Liver (tissue), 9 donors: Measurements from ENCODE around the gene IP6K3. TPM values are rescaled to one million over a fixed set of nuclear protein-coding genes. Genes with fewer than 3 reads are reported as not detected.

Source experiments
- DNase-seq: peaks from one replicate; pipeline ENCODE4 v3.0.0-alpha.2; 2017; ENCODE audit warnings: low spot score
- H3K27ac ChIP-seq, 2 donors: one replicate each; pipeline ENCODE4 v1.7.0; 2013; ENCODE audit warnings: inconsistent platforms in 2 of 2, low read length in 2 of 2, control low read depth in 1 of 2, low read depth in 1 of 2, mild to moderate bottlenecking in 1 of 2
- H3K27me3 ChIP-seq, 4 donors: one replicate each; pipeline versions ENCODE4 v1.6.1 to v1.7.0; 2013; ENCODE audit warnings: low read length in 3 of 4, inconsistent platforms in 1 of 4, mild to moderate bottlenecking in 1 of 4, moderate library complexity in 1 of 4; ENCODE audit not compliant: control insufficient read depth in 4 of 4, insufficient read depth in 4 of 4
- H3K36me3 ChIP-seq, 4 donors: one replicate each; pipeline versions ENCODE4 v1.6.1 to v1.7.0; 2013; ENCODE audit warnings: low read length in 3 of 4, mild to moderate bottlenecking in 3 of 4, low read depth in 1 of 4, moderate library complexity in 1 of 4; ENCODE audit not compliant: control insufficient read depth in 4 of 4, insufficient read depth in 3 of 4
- H3K4me1 ChIP-seq, 4 donors: one replicate each; pipeline versions ENCODE4 v1.6.1 to v1.7.0; 2013; ENCODE audit warnings: low read length in 3 of 4, mild to moderate bottlenecking in 3 of 4, moderate library complexity in 1 of 4; ENCODE audit not compliant: control insufficient read depth in 4 of 4, insufficient read depth in 4 of 4
- H3K4me3 ChIP-seq, 3 donors: one replicate each; pipeline versions ENCODE4 v1.6.1 to v1.7.0; 2013; ENCODE audit warnings: low read length in 3 of 3, control low read depth in 1 of 3, low read depth in 1 of 3, mild to moderate bottlenecking in 1 of 3
- H3K9ac ChIP-seq, 2 donors: one replicate each; pipeline ENCODE4 v1.7.0; 2013; ENCODE audit warnings: low read length in 2 of 2, mild to moderate bottlenecking in 2 of 2, moderate library complexity in 2 of 2, control low read depth in 1 of 2, low read depth in 1 of 2
- H3K9me3 ChIP-seq, 4 donors: one replicate each; pipeline versions ENCODE4 v1.6.1 to v1.7.0; 2013; ENCODE audit warnings: low read length in 3 of 4; ENCODE audit not compliant: control insufficient read depth in 4 of 4
- EGR1 ChIP-seq, 2 donors: IDR thresholded peaks; 2 replicates each; pipeline ENCODE4 v1.6.1; 2016 to 2018; ENCODE audit warnings: antibody characterized with exemption in 2 of 2, low read depth in 2 of 2
- FOXA1 ChIP-seq: IDR thresholded peaks from 2 replicates; pipeline ENCODE4 v1.6.1; 2016; ENCODE audit warnings: antibody characterized with exemption
- FOXA2 ChIP-seq: IDR thresholded peaks from 2 replicates; pipeline ENCODE4 v1.6.1; 2016; ENCODE audit warnings: antibody characterized with exemption
- GABPA ChIP-seq, 2 donors: IDR thresholded peaks in 1 of 2; conservative IDR thresholded peaks in 1 of 2; 2 replicates each; pipeline ENCODE4 v1.6.1; 2016; ENCODE audit warnings: antibody characterized with exemption in 2 of 2, mild to moderate bottlenecking in 1 of 2, moderate library complexity in 1 of 2
- HNF4A ChIP-seq, 2 donors: conservative IDR thresholded peaks; 2 replicates each; pipeline ENCODE4 v1.6.1; 2016; ENCODE audit warnings: antibody characterized with exemption in 2 of 2, mild to moderate bottlenecking in 2 of 2
- HNF4G ChIP-seq: IDR thresholded peaks from 2 replicates; pipeline ENCODE4 v1.6.1; 2016; ENCODE audit warnings: antibody characterized with exemption
- JUND ChIP-seq, 2 donors: IDR thresholded peaks; 2 replicates each; pipeline ENCODE4 v1.6.1; 2016; ENCODE audit warnings: antibody characterized with exemption in 2 of 2
- NR2F2 ChIP-seq: IDR thresholded peaks from 2 replicates; pipeline ENCODE4 v1.6.1; 2016; ENCODE audit warnings: antibody characterized with exemption
- RAD21 ChIP-seq, 2 donors: IDR thresholded peaks; 2 replicates each; pipeline ENCODE4 v1.6.1; 2016; ENCODE audit warnings: antibody characterized with exemption in 2 of 2, mild to moderate bottlenecking in 2 of 2
- RXRA ChIP-seq, 2 donors: IDR thresholded peaks; 2 replicates each; pipeline ENCODE4 v1.6.1; 2017 to 2018; ENCODE audit warnings: antibody characterized with exemption in 2 of 2, mild to moderate bottlenecking in 1 of 2
- SP1 ChIP-seq: IDR thresholded peaks from 2 replicates; pipeline ENCODE4 v1.6.1; 2018; ENCODE audit warnings: antibody characterized with exemption, mild to moderate bottlenecking
- TAF1 ChIP-seq: conservative IDR thresholded peaks from 2 replicates; pipeline ENCODE4 v1.6.1; 2016; ENCODE audit warnings: antibody characterized with exemption, mild to moderate bottlenecking
- YY1 ChIP-seq: IDR thresholded peaks from 2 replicates; pipeline ENCODE4 v1.6.1; 2016; ENCODE audit warnings: antibody characterized with exemption, mild to moderate bottlenecking
- WGBS: extraction: QIAGEN DNeasy Blood & Tissue Kit; methylation state at CpG from one replicate; pipeline ENCODE4 v1.1.7; 2013; 5-methylcytosine and 5-hydroxymethylcytosine counted together
- polyA plus RNA-seq, 2 donors: library from polyadenylated mRNA; stranded (reverse) in 1 of 2; unstranded in 1 of 2; fragments of 200-250 nt in 1 of 2; fragments of >200 nt in 1 of 2; fragmentation: Nextera tagmentation in 1 of 2; extraction: Ambion mirVana in 1 of 2; gene quantifications; one replicate each; pipeline versions ENCODE4 v1.2.1 to v1.2.3, GENCODE V29; 2013 to 2015
- total RNA-seq, 2 donors: library from RNA; depleted of rRNA; stranded (reverse); fragments of >200 nt; gene quantifications; one replicate each; pipeline ENCODE4 v1.2.3, GENCODE V29; 2014
- TF ChIP-seq, protein P1 (sequence below): IDR thresholded peaks from 2 replicates; pipeline ENCODE4 v1.6.1; 2016; ENCODE audit warnings: antibody characterized with exemption
- TF ChIP-seq, protein P2 (sequence below): IDR thresholded peaks from 2 replicates; pipeline ENCODE4 v1.6.1; 2016; ENCODE audit warnings: antibody characterized with exemption
- TF ChIP-seq, protein P3 (sequence below): IDR thresholded peaks from 2 replicates; pipeline ENCODE4 v1.6.1; 2016; ENCODE audit warnings: antibody characterized with exemption, mild to moderate bottlenecking
- TF ChIP-seq, protein P4 (sequence below): IDR thresholded peaks from 2 replicates; pipeline ENCODE4 v1.6.1; 2016; ENCODE audit warnings: antibody characterized with exemption
- TF ChIP-seq, protein P5 (sequence below): fragments of 150-350 bp; IDR thresholded peaks from 2 replicates; pipeline ENCODE4 v1.5.1; 2017; ENCODE audit warnings: improper control_type of control experiment, low read depth, low read length; ENCODE audit not compliant: missing input control
- donor health status: healthy.
- donor health status: healthy.
- donor health status: healthy.
- donor health status: healthy.
- donor health status: healthy.

IP6K3 gene
- total and polyA plus RNA-seq, 4 donors: 1.5 to 12.9 (median 6.7) TPM

DNA sequence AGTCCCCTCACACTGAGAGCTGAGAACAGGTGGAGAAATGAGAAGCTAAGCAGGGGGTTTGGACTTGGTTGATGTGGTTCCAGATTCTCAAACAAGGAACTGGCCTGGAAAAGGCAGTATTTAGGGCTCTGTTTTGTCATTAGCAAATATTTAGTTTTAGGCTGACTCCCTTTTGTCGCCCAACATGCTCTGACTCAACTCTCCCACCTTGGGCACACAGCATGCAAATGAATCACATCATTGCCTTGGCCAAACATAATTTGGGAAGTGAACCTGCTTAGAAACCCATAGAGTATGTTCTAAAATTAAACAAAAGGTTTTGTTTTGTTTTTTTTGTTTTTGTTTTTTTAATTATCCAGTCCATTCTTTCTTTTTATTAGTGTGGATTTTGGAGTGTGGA is 25.7 kb downstream of the IP6K3 start:
- H3K4me1 ChIP-seq: peaks cover 0 to 15% (median 13%) of the 10 kb centered on the region in 4 donors
- no peaks in the 10 kb centered on the region for H3K36me3 ChIP-seq
- TF ChIP-seq, protein P1, sequence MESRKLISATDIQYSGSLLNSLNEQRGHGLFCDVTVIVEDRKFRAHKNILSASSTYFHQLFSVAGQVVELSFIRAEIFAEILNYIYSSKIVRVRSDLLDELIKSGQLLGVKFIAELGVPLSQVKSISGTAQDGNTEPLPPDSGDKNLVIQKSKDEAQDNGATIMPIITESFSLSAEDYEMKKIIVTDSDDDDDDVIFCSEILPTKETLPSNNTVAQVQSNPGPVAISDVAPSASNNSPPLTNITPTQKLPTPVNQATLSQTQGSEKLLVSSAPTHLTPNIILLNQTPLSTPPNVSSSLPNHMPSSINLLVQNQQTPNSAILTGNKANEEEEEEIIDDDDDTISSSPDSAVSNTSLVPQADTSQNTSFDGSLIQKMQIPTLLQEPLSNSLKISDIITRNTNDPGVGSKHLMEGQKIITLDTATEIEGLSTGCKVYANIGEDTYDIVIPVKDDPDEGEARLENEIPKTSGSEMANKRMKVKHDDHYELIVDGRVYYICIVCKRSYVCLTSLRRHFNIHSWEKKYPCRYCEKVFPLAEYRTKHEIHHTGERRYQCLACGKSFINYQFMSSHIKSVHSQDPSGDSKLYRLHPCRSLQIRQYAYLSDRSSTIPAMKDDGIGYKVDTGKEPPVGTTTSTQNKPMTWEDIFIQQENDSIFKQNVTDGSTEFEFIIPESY: no peak
- TF ChIP-seq RXRA (IDR thresholded peaks at IDR 0.05): peak in 1 of 2 donors; percentile 27
- TF ChIP-seq, protein P2, sequence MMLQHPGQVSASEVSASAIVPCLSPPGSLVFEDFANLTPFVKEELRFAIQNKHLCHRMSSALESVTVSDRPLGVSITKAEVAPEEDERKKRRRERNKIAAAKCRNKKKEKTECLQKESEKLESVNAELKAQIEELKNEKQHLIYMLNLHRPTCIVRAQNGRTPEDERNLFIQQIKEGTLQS: no peak
- H3K27ac ChIP-seq: no peak overlapping the region
- no peak overlapping the region for H3K9ac ChIP-seq
- no peak for DNase-seq
- no peaks in the 10 kb centered on the region for H3K9me3 ChIP-seq
- H3K27me3 ChIP-seq: no peaks in the 10 kb centered on the region
- 55% methylated on average over 1 of the region's 1 CpG for WGBS
- no peak overlapping the region for H3K4me3 ChIP-seq

DNA sequence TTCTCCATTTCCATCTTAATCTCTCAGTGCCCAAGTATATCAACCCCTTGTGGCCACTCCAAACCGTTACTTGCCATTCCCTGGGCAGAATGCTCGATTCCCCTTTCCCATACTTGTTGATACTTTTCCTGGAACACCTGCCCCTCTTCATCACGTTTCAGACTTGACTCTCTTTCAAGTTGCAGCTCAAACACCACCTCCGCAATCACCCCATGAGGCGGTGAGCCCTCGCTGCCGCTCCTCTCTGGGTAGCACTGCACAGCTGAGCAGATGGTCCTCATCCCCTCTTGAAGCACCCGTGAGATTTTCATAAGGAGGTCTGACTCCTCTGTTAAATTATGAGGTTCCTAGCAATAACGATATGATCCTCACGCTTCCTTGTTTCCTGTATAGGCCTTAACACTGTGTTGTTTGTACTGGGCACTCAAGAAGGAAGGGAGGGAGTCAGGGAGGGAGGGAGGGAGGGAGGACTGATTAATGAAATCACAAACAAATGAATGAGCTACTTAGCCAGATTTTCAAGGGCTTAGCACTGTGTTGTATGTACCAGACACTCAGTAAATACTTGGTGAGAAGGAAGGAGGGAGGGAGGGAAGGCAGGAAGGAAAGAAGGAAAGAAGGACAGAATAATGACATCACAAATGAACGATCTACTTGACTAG is 27.2 kb downstream of the IP6K3 start:
- Histone ChIP-seq H3K36me3 (no peaks in the 10 kb centered on the region), H3K9ac (no peak overlapping the region), H3K9me3 (no peaks in the 10 kb centered on the region), H3K27ac (no peak overlapping the region), H3K27me3 (no peaks in the 10 kb centered on the region), H3K4me1 (peaks cover 0 to 15% (median 14%) of the 10 kb centered on the region in 4 donors), H3K4me3 (no peak overlapping the region)
- TF ChIP-seq GABPA (IDR thresholded peaks at IDR 0.05 in 1 of 2, conservative IDR thresholded peaks at IDR 0.05 in 1 of 2) (no peak), SP1 (no peak), NR2F2 (no peak), YY1 (no peak), FOXA1 (no peak), TAF1 (no peak), RXRA (IDR thresholded peaks at IDR 0.05) (no peak), HNF4A (conservative IDR thresholded peaks at IDR 0.05) (no peak), HNF4G (no peak), FOXA2 (no peak), RAD21 (IDR thresholded peaks at IDR 0.05) (no peak), EGR1 (IDR thresholded peaks at IDR 0.05; ENCODE audit: low read depth in 2 of 2) (no peak), JUND (IDR thresholded peaks at IDR 0.05) (no peak)
- TF ChIP-seq, protein P1: no peak
- TF ChIP-seq, protein P3, sequence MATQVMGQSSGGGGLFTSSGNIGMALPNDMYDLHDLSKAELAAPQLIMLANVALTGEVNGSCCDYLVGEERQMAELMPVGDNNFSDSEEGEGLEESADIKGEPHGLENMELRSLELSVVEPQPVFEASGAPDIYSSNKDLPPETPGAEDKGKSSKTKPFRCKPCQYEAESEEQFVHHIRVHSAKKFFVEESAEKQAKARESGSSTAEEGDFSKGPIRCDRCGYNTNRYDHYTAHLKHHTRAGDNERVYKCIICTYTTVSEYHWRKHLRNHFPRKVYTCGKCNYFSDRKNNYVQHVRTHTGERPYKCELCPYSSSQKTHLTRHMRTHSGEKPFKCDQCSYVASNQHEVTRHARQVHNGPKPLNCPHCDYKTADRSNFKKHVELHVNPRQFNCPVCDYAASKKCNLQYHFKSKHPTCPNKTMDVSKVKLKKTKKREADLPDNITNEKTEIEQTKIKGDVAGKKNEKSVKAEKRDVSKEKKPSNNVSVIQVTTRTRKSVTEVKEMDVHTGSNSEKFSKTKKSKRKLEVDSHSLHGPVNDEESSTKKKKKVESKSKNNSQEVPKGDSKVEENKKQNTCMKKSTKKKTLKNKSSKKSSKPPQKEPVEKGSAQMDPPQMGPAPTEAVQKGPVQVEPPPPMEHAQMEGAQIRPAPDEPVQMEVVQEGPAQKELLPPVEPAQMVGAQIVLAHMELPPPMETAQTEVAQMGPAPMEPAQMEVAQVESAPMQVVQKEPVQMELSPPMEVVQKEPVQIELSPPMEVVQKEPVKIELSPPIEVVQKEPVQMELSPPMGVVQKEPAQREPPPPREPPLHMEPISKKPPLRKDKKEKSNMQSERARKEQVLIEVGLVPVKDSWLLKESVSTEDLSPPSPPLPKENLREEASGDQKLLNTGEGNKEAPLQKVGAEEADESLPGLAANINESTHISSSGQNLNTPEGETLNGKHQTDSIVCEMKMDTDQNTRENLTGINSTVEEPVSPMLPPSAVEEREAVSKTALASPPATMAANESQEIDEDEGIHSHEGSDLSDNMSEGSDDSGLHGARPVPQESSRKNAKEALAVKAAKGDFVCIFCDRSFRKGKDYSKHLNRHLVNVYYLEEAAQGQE: no peak
- TF ChIP-seq, protein P2: no peak
- TF ChIP-seq, protein P4, sequence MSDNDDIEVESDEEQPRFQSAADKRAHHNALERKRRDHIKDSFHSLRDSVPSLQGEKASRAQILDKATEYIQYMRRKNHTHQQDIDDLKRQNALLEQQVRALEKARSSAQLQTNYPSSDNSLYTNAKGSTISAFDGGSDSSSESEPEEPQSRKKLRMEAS: no peak
- TF ChIP-seq, protein P5, sequence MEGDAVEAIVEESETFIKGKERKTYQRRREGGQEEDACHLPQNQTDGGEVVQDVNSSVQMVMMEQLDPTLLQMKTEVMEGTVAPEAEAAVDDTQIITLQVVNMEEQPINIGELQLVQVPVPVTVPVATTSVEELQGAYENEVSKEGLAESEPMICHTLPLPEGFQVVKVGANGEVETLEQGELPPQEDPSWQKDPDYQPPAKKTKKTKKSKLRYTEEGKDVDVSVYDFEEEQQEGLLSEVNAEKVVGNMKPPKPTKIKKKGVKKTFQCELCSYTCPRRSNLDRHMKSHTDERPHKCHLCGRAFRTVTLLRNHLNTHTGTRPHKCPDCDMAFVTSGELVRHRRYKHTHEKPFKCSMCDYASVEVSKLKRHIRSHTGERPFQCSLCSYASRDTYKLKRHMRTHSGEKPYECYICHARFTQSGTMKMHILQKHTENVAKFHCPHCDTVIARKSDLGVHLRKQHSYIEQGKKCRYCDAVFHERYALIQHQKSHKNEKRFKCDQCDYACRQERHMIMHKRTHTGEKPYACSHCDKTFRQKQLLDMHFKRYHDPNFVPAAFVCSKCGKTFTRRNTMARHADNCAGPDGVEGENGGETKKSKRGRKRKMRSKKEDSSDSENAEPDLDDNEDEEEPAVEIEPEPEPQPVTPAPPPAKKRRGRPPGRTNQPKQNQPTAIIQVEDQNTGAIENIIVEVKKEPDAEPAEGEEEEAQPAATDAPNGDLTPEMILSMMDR: no peak
- 86% methylated on average over 11 of the region's 11 CpGs for WGBS
- no peak for DNase-seq
